Heart left ventricle (tissue), 13 donors: ENCODE measurements around the gene ZNF367.

Source experiments
- CTCF ChIP-seq, 12 donors: fragments of 200-600 bp; sonication (generic) in 4 of 12; IDR thresholded peaks; one replicate each; pipeline versions ENCODE4 v1.5.0 to v1.8.0; 2018 to 2022; ENCODE audit warnings: antibody characterized with exemption in 12 of 12, mild to moderate bottlenecking in 5 of 12
- POLR2A ChIP-seq, 2 donors: fragments of 450-650 bp; IDR thresholded peaks; one replicate each; pipeline ENCODE4 v1.6.1; 2017; ENCODE audit warnings: antibody characterized with exemption in 2 of 2, mild to moderate bottlenecking in 2 of 2, moderate library complexity in 2 of 2
- donor health status: ischemic (EF 13 %, LVEDD 7.1; RV severe dilation, severe dysfunction).
- donor health status: DM: no; HTN: yes; CAD: no.
- donor health status: DM: no; HTN: no; CAD: no.
- donor health status: ischemic (EF 25% LVEDD 6.9; RV normal size, moderate dysfunction).
- donor health status: ischemic (EF 25% LVEDD 5.7; RV mildly dilated, moderate dysfunction).
- donor health status: ischemic (EF 35%, LVEDD 5.7; RV mildly dilated, moderate dysfunction).
- donor health status: nonischemic (EF 11% LVEDD 7.7; RV severe dilation, severe dysfunction).
- donor health status: DM: yes; HTN: yes; CAD: no.
- donor health status: PGD.
- donor health status: ischemic (EF 29% LVEDD 5.4; RV normal size, mild dysfunction).
- donor health status: nonischemic (EF 23%, LVEDD 6.1; RV moderate dilation, normal function).

GRCh38 chr9:96420468-96421219 is 2.5 kb upstream of the ZNF367 start:
- no peak for TF ChIP-seq CTCF (IDR thresholded peaks at IDR 0.05)
- no peak for TF ChIP-seq POLR2A (IDR thresholded peaks at IDR 0.05)
